HL-60/S4 treated with phorbol 12-myristate 13-acetate at 8.2 ng/mL for 4 days and 3 days (cell line): ENCODE data around the gene COPS7B.

ENCODE experiments used
- in situ Hi-C: fragments of 300-500 bp; cut with MboI; formaldehyde crosslinking; loops from 2 replicates; pipeline ENCODE4 v1.15.0; 2022; ENCODE audit warnings: low sequenced_read_pairs

The COPS7B gene

GRCh38 chr2:231785413-231785812 lies 832 bp upstream of the COPS7B start:
- in situ Hi-C loops: no loop called here

GRCh38 chr2:231785822-231786176 lies 446 bp upstream of the COPS7B start:
- in situ Hi-C loops: no loop called here

GRCh38 chr2:231786917-231787292 lies 660 bp downstream of the COPS7B start:
- in situ Hi-C loops: no loop called here

DNA sequence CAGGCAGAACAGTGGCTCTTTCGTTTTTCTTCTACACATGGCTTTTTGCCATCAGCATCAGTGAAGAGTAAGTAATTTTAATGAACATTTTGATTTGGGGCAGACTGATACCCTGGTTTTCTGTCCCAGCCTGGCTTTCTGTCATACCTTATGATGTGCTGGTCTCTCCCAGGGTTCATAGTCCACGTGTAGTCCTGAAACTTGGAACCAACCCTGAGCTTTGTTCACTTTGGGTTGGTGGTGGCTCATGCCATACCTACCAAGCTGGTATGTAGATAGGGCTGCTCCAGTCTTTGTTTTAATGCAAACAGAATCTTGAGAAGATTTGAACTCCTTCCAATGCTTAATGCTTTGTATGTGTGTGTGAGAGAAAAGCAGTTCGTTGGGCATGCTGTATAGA lies 4.9 kb downstream of the COPS7B start:
- in situ Hi-C loops: no loop called here

DNA sequence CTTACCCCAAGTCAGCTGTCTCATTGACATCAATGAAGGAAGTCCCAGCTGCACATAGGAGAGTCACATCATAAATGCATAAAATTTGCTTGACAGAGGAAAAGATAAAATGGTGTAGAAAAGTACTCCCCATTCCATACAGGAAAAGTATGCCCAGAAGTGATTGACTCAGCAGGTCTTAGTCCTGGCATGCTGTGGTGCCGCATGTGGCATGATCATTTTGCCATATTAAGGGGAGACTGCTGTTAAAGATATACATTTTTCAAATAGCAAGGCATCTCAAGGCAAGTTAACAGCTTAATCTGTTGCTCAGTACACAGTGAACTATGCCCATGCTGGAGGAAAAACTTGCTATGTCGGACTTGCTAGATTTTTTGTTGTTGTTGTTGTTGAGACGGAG lies 8.1 kb downstream of the COPS7B start:
- in situ Hi-C loops: no loop called here

GRCh38 chr2:231795525-231796327 lies 9.5 kb downstream of the COPS7B start:
- in situ Hi-C loops: no loop called here

DNA sequence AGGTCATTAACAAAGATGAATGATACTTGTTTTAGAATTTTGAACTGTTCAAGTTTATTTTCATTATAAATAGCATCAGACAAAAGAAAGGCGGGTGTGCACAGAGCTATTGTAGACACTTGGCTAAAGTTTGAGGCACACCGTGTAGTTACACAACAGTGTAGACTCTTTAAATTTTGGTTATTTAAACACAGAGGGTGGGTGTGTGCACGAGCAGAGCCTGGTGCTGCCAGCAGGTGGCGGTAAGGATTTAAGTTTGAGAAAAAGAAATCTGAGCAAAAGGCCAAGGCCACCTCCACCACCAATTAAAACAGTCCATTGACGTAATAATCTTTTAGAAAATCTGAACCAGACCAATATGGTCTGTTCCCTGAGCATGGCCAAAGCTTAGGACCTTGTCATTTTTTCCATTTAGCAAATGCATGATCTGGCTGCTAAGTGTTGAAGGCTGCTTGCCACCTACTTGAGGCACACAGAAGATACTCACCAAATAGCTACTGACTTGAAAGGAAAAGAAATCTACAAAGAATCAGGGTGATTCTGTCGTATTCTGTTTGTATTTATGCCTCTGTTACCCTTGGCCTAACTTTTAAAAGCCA lies 14.3 kb downstream of the COPS7B start:
- in situ Hi-C loops: no loop called here

DNA sequence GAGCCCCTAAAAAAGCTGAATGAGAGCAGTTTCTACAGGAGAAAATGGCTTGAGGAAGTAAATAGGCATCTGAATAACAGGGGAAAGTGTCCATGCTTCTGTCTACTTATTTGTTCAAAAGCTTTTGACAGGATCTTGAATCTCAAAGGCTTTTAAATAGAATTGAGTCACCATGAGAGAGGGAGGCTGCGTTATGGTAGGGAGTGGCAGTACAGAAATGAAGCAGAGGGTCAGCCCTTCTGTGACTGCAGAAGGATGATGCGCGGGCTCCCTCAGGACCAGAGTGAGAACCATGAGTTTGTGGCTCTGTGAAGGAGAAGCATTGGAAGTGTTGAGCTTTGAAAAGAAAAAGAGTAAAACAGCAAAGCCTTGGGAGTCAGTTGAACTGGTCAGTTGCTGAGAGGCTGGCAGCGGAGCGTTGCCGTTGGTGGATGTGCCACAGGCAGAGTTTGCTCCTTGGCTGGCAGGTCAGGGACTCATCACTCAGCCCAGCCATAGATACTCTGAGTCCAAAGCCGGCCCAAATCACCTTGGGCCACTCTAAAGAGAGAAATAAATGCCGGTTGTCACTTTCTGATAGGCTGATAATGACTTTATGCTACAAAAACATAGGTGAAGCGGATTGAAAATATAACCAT lies 17.4 kb downstream of the COPS7B start:
- in situ Hi-C loops: no loop called here

- in situ Hi-C loops: no loop called here
These were observed 20.8 kb downstream of the COPS7B start for GRCh38 chr2:231807020-231807419.

- in situ Hi-C loops: no loop called here
These were observed 24.7 kb downstream of the COPS7B start for GRCh38 chr2:231810905-231811304.

GRCh38 chr2:231816327-231817026 lies 30.2 kb downstream of the COPS7B start:
- in situ Hi-C loops: no loop called here

DNA sequence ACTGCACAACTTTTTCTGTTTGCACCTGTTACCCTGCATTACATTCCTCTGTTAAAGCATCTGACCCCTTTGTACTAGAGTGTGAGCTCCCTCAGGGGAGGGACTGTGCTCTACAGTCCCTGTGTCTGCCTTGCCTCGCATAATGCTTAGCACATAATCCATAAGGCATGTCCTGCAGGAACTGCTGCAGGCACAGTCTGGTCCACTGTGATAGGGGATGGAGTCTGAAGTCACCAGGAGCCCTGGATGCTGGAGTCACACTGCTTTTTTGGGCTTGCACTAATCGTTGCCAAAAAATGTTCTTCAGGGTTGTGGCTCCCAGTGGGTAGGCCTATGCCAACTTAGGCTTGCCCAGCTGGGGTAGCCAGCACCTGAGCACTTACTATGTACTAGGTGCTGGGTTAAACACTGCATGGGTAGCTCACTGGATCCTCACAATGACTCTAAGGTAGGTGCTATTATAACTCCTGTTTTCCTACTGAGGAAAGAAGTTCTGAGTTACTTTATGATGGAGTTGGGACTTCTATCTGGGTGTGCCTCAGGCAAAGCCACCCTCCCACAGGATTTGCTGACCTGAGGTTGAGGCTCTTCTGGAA lies 33.3 kb downstream of the COPS7B start:
- in situ Hi-C loops: no loop called here

- in situ Hi-C loops: no loop called here
These were observed 34.6 kb downstream of the COPS7B start for GRCh38 chr2:231820786-231821303.

DNA sequence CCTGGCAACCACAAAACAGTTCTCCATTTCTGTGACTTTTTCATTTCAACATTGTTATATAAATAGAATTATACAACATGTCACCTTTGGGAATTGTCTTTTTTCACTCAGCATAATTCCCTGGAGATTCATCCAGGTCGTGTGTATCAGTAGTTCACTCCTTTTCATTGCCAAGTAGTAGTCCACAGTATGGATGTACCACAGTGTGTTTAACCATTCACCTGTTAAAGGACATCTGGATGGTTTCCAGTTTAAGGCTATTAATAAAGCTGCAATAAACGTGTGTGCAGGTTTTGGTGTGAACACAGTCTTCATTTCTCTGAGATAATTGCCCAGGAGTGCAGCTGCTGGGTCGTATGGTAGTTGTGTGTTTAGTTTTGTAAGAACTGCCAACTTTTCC lies 35.7 kb downstream of the COPS7B start:
- in situ Hi-C loops: no loop called here

- in situ Hi-C loops: no loop called here
These were observed 66.9 kb downstream of the COPS7B start for GRCh38 chr2:231853105-231853504.

- in situ Hi-C loops: no loop called here
These were observed 68.4 kb downstream of the COPS7B start for GRCh38 chr2:231854616-231855125.

- in situ Hi-C loops: no loop called here
These were observed 70.7 kb downstream of the COPS7B start for GRCh38 chr2:231856959-231857358.
